Activated T-cell treated with anti-CD3 and anti-CD28 coated beads, Interleukin-2, amount 50 U/mL, for 72 hours (primary cell): ENCODE measurements around the gene GTF2IRD1. TPM values are rescaled to one million over a fixed set of nuclear protein-coding genes. Genes with fewer than 3 reads are reported as not detected.

ENCODE experiments used
- ATAC-seq, 2 donors: fragments of 150-1000 bp; cut with Tn5 transposase; replicated peaks in 1 of 2; 2 replicates each; pipeline ENCODE4 v1.10.0; 2021; ENCODE audit warnings: moderate library complexity in 2 of 2, mild to moderate bottlenecking in 1 of 2
- DNase-seq, 2 donors: peaks; one replicate each; pipeline ENCODE4 v3.0.0; 2021 to 2022; ENCODE audit warnings: mixed read lengths in 1 of 2
- H3K27ac Mint-ChIP-seq: one replicate; pipeline ENCODE4 v1.8.0; 2022; ENCODE audit warnings: mild to moderate bottlenecking, moderate library complexity, mixed read lengths
- H3K27me3 Mint-ChIP-seq: one replicate; pipeline ENCODE4 v1.8.0; 2022; ENCODE audit warnings: low read depth, mixed read lengths
- H3K36me3 Mint-ChIP-seq, 2 donors: one replicate each; pipeline ENCODE4 v1.8.0; 2022; ENCODE audit warnings: mixed read lengths in 2 of 2, mild to moderate bottlenecking in 1 of 2; ENCODE audit not compliant: insufficient read depth in 2 of 2
- H3K4me1 Mint-ChIP-seq: one replicate; pipeline ENCODE4 v1.8.0; 2022; ENCODE audit warnings: low read depth, mixed read lengths
- H3K4me3 Mint-ChIP-seq, 2 donors: one replicate each; pipeline ENCODE4 v1.8.0; 2022; ENCODE audit warnings: mild to moderate bottlenecking in 2 of 2, mixed read lengths in 2 of 2, moderate library complexity in 2 of 2
- H3K9me3 Mint-ChIP-seq, 2 donors: one replicate each; pipeline ENCODE4 v1.8.0; 2022; ENCODE audit warnings: mixed read lengths in 2 of 2
- total RNA-seq, 2 donors: library from RNA; stranded (reverse); gene quantifications; one replicate each; pipeline ENCODE4 v1.2.3, GENCODE V29; 2022

Gene GTF2IRD1
- total RNA-seq, 2 donors from 2014 or later, result 3.1 to 4.6 TPM

DNA sequence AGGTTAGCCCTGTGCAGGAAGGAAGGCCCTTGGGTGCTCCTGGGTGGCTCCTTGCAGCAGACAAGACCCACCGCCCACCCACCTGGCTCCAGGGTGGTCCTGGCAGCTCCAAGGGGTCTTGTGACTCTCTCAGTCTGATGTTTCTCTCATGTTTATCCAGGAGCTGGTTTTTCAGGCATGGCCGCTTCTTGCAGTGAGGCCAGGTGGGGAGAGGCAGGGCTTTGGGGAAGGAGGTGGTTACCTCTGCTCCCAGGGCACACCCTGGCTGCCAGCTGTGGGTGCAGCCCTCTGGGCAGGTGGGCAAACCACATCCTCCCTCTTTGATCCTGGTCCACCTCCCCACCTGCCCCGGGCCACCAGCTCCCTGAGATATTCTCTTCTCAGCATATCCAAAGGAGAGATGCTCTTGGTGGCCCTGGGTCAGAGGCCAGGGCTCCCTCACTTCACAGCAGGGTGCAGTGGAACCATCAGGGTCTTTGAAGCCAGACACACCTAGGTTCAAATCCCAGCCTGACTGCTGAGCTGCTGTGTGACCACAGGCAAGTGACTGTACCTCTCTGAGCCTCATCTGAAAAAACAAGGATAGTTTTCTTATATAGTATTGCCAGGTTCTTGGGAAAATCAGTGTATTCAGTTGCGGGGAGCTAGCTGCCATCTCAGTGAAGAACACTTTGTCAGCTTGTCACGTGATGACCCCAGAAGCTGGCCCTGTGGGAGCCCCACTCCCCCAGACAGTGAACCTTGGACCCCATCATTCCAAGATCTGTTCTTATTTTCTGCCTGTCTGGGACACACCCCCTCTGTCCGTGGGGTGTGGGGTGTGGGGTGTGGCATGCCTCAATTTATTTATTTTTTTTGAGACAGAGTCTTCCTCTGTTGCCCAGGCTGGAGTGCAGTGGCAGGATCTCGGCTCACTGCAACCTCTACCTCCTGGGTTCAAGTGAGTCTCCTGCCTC is 11.5 kb downstream of the GTF2IRD1 start:
- no peaks in the 10 kb centered on the region for H3K9me3 Mint-ChIP-seq
- H3K4me3 Mint-ChIP-seq, result no peak overlapping the region
- ATAC-seq (no peak), DNase-seq (no peak)
- no peaks in the 10 kb centered on the region for H3K36me3 Mint-ChIP-seq
- no peak overlapping the region for H3K27ac Mint-ChIP-seq
- peaks cover 6% of the 10 kb centered on the region for H3K4me1 Mint-ChIP-seq
- H3K27me3 Mint-ChIP-seq, result no peaks in the 10 kb centered on the region

DNA sequence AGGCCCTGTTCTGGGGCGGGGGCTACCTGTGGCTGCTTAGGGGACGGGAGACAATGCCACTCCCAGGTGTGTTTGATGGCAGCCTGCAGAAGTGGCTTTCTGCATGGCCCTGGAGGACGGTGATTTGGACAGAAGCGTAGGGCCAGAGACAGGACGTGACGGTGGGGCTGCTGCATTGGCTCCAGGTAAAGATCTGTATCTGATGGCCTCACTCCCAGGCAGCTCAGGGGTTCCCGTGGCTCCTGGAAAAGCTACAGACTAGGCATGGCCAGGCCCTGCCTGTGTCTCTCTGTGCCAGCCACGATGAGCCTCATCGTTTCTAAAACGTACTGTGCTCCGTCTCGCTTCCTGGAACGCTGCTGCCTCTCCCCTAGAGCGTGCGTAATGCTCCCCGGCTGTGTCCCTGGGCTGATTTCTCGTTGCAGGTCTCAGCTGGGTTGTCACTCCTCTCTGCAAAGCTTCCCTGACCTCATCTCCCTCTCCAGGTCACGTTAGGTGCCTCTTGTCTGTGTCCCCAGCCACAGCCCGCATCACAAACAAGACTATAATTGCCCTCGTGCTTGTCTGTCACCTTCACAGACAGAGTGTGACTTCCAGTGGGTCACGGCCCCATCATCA is 12.6 kb downstream of the GTF2IRD1 start:
- no peaks in the 10 kb centered on the region for H3K9me3 Mint-ChIP-seq
- H3K27me3 Mint-ChIP-seq, result no peaks in the 10 kb centered on the region
- H3K36me3 Mint-ChIP-seq, result no peaks in the 10 kb centered on the region
- peaks cover 6% of the 10 kb centered on the region for H3K4me1 Mint-ChIP-seq
- DNase-seq (no peak), ATAC-seq (no peak)
- H3K4me3 Mint-ChIP-seq, result no peak overlapping the region
- H3K27ac Mint-ChIP-seq, result no peak overlapping the region

DNA sequence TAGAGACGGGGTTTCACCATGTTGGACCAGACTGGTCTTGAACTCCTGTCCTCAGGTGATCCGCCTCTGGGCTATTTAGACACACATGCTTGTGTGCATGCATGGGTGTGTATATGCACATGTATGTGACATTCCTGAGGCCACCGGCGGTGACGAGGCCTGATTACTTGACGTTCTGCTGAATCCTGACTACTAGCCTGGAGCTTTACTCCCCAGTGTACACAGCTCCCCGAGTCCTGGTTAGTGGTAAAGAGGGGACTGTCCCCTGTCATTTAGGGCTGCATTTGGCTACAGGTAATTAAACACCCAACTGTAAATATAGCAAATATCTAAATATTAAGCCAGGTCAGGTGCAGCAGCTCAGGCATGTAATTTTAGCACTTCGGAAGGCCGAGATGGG is 14.2 kb downstream of the GTF2IRD1 start:
- no peak overlapping the region for H3K4me3 Mint-ChIP-seq
- no peaks in the 10 kb centered on the region for H3K36me3 Mint-ChIP-seq
- peaks cover 6% of the 10 kb centered on the region for H3K4me1 Mint-ChIP-seq
- no peaks in the 10 kb centered on the region for H3K27me3 Mint-ChIP-seq
- ATAC-seq, result no peak
- no peaks in the 10 kb centered on the region for H3K9me3 Mint-ChIP-seq
- H3K27ac Mint-ChIP-seq, result no peak overlapping the region
- no peak for DNase-seq

- no peak for ATAC-seq
- no peaks in the 10 kb centered on the region for H3K36me3 Mint-ChIP-seq
- H3K27ac Mint-ChIP-seq, result no peak overlapping the region
- no peaks in the 10 kb centered on the region for H3K9me3 Mint-ChIP-seq
- H3K4me3 Mint-ChIP-seq, result no peak overlapping the region
- DNase-seq, result no peak
- no peaks in the 10 kb centered on the region for H3K4me1 Mint-ChIP-seq
- H3K27me3 Mint-ChIP-seq, result no peaks in the 10 kb centered on the region
These were observed 16.8 kb downstream of the GTF2IRD1 start for GRCh38 chr7:74470504-74470903.

GRCh38 chr7:74473116-74473515 is 19.4 kb downstream of the GTF2IRD1 start:
- Mint-ChIP-seq H3K36me3 (no peaks in the 10 kb centered on the region), H3K4me3 (no peak overlapping the region), H3K4me1 (peaks cover 4% of the 10 kb centered on the region), H3K9me3 (no peaks in the 10 kb centered on the region), H3K27ac (no peak overlapping the region), H3K27me3 (no peaks in the 10 kb centered on the region)
- no peak for DNase-seq
- ATAC-seq, result no peak

- H3K27me3 Mint-ChIP-seq, result no peaks in the 10 kb centered on the region
- H3K4me3 Mint-ChIP-seq, result no peak overlapping the region
- H3K27ac Mint-ChIP-seq, result no peak overlapping the region
- ATAC-seq (no peak), DNase-seq (no peak)
- H3K4me1 Mint-ChIP-seq, result peaks cover 5% of the 10 kb centered on the region
- H3K36me3 Mint-ChIP-seq, result no peaks in the 10 kb centered on the region
- no peaks in the 10 kb centered on the region for H3K9me3 Mint-ChIP-seq
These were observed 20.7 kb downstream of the GTF2IRD1 start for GRCh38 chr7:74474271-74474865.

DNA sequence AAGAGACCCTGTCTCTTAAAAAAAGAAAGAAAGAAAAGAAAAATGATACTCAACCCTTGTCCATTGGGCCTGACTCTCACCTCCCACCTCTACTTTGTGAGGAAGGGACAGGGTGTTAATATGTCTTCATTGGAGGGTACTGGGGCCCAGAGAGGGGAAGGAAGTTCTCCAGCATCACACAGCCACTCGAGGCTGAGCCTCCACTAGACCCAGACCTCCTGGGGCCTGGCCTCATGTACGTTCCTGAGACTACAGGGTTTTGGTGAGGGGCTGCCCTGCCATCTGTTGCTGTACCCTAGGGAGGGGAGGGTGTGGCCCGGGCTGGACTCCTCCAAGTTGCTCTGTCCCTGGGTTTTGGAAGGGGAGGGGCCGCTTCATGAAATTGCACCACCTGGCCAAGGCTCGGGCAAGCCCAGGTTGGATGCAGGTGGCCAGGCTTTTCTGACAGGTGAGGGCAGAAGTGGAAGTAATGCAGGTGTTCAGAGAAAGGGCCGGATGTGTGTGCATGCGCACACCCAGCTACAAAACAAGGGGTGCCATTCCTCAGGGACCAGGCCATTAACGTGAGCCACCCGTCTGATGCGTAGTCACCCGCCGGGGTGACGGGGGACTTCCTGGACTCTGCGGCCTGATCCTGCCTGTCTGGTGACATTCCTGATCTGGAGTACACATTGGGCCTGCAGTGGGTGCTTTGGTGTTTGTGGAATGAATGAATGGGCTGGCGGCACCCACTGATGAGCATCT is 21.7 kb downstream of the GTF2IRD1 start:
- no peaks in the 10 kb centered on the region for H3K27me3 Mint-ChIP-seq

DNA sequence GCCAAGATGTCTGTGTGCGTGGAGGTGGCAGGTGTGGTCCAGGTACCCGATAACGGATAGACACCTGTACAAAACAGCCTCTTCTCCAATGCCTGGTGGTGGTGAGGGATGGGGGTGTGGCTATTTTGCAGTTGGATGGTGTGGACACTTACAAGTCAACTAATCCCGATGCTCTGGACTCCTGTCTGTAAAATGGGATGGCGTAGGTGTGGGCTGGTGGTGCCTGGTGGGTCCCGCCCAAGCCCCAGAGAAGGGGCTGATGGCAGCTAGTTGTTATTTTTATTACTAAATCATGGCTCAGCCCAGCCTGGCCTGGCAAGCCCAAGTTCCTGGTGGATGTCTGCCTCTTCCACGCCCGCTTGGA is 22.3 kb downstream of the GTF2IRD1 start:
- Mint-ChIP-seq H3K4me3 (no peak overlapping the region), H3K9me3 (no peaks in the 10 kb centered on the region)

More for the DNA sequence above, 21.7 kb downstream of the GTF2IRD1 start:
- Mint-ChIP-seq H3K36me3 (no peaks in the 10 kb centered on the region), H3K9me3 (no peaks in the 10 kb centered on the region), H3K4me1 (peaks cover 5% of the 10 kb centered on the region), H3K27ac (no peak overlapping the region), H3K4me3 (no peak overlapping the region)
- ATAC-seq (no peak), DNase-seq (no peak)

GRCh38 chr7:74476626-74477025 is 22.9 kb downstream of the GTF2IRD1 start:
- no peak overlapping the region for H3K4me3 Mint-ChIP-seq
- H3K36me3 Mint-ChIP-seq, result no peaks in the 10 kb centered on the region
- H3K9me3 Mint-ChIP-seq, result no peaks in the 10 kb centered on the region
- ATAC-seq (no peak), DNase-seq (no peak)
- H3K27ac Mint-ChIP-seq, result no peak overlapping the region
- H3K4me1 Mint-ChIP-seq, result peaks cover 5% of the 10 kb centered on the region
- H3K27me3 Mint-ChIP-seq, result peaks cover 6% of the 10 kb centered on the region

More for the DNA sequence above, 22.3 kb downstream of the GTF2IRD1 start:
- no peak overlapping the region for H3K27ac Mint-ChIP-seq
- no peaks in the 10 kb centered on the region for H3K36me3 Mint-ChIP-seq
- no peak for ATAC-seq
- no peaks in the 10 kb centered on the region for H3K27me3 Mint-ChIP-seq
- H3K4me1 Mint-ChIP-seq, result peaks cover 5% of the 10 kb centered on the region
- no peak for DNase-seq

GRCh38 chr7:74478671-74479065 is 25.0 kb downstream of the GTF2IRD1 start:
- Mint-ChIP-seq H3K27ac (no peak overlapping the region), H3K9me3 (no peaks in the 10 kb centered on the region)
- ATAC-seq, result no peak

GRCh38 chr7:74479066-74479781 is 25.5 kb downstream of the GTF2IRD1 start:
- Mint-ChIP-seq H3K27me3 (peaks cover 14% of the 10 kb centered on the region), H3K36me3 (no peaks in the 10 kb centered on the region), H3K4me3 (no peak overlapping the region), H3K4me1 (peaks cover 5% of the 10 kb centered on the region), H3K9me3 (no peaks in the 10 kb centered on the region), H3K27ac (no peak overlapping the region)
- no peak for ATAC-seq
- DNase-seq, result no peak

More at GRCh38 chr7:74478671-74479065, 25.0 kb downstream of the GTF2IRD1 start:
- H3K4me1 Mint-ChIP-seq, result peaks cover 5% of the 10 kb centered on the region
- no peak for DNase-seq
- H3K27me3 Mint-ChIP-seq, result peaks cover 14% of the 10 kb centered on the region
- no peak overlapping the region for H3K4me3 Mint-ChIP-seq
- H3K36me3 Mint-ChIP-seq, result no peaks in the 10 kb centered on the region

GRCh38 chr7:74479961-74480829 is 26.5 kb downstream of the GTF2IRD1 start:
- Mint-ChIP-seq H3K9me3 (no peaks in the 10 kb centered on the region), H3K36me3 (no peaks in the 10 kb centered on the region), H3K4me1 (peaks cover 5% of the 10 kb centered on the region), H3K4me3 (no peak overlapping the region), H3K27ac (no peak overlapping the region), H3K27me3 (peaks cover 14% of the 10 kb centered on the region)
- ATAC-seq (no peak), DNase-seq (no peak)
